HepG2 (cell line): ENCODE measurements around the gene IGF2. TPM values are rescaled to one million over a fixed set of nuclear protein-coding genes. Genes with fewer than 3 reads are reported as not detected.

ENCODE experiments used
- HBP1 ChIP-seq: IDR thresholded peaks from 2 replicates; pipeline ENCODE4 v1.6.1; 2016; ENCODE audit warnings: low read depth, control low read depth
- KLF12 ChIP-seq: sonication (generic); formaldehyde crosslinking; IDR thresholded peaks from 2 replicates; pipeline ENCODE4 v1.4.0; 2020; ENCODE audit warnings: missing genetic modification reagents, borderline replicate concordance
- MTF1 ChIP-seq: sonication (generic); formaldehyde crosslinking; IDR thresholded peaks from 2 replicates; pipeline ENCODE4 v1.5.0; 2020; ENCODE audit warnings: missing genetic modification reagents
- PHF21A ChIP-seq: sonication (generic); formaldehyde crosslinking; IDR thresholded peaks from 2 replicates; pipeline ENCODE4 v1.5.0; 2020; ENCODE audit warnings: mild to moderate bottlenecking, missing genetic modification reagents
- RFXAP ChIP-seq: sonication (generic); formaldehyde crosslinking; IDR thresholded peaks from 2 replicates; pipeline ENCODE4 v1.4.0; 2020; ENCODE audit warnings: missing genetic modification reagents, borderline replicate concordance
- SETDB1 ChIP-seq: sonication (generic); formaldehyde crosslinking; IDR thresholded peaks from 2 replicates; pipeline ENCODE4 v1.5.1; 2020; ENCODE audit warnings: missing genetic modification reagents, mild to moderate bottlenecking, borderline replicate concordance
- YY1 ChIP-seq: IDR thresholded peaks from 2 replicates; pipeline ENCODE4 v1.6.1; 2011; ENCODE audit warnings: low read length, low read depth, moderate library complexity, mild to moderate bottlenecking; ENCODE audit not compliant: insufficient read depth, insufficient replicate concordance
- ZFP91 ChIP-seq: sonication (generic); formaldehyde crosslinking; IDR thresholded peaks from 2 replicates; pipeline ENCODE4 v1.9.0; 2022; ENCODE audit warnings: missing genetic modification reagents, mild to moderate bottlenecking, borderline replicate concordance
- ZNF513 ChIP-seq: sonication (generic); formaldehyde crosslinking; conservative IDR thresholded peaks from 2 replicates; pipeline ENCODE4 v1.5.0; 2020; ENCODE audit warnings: missing genetic modification reagents
- ZNF546 ChIP-seq: sonication (generic); formaldehyde crosslinking; conservative IDR thresholded peaks from 2 replicates; pipeline ENCODE4 v1.8.1; 2023; ENCODE audit warnings: mild to moderate bottlenecking, missing genetic modification reagents
- ZNF770 ChIP-seq: sonication (generic); formaldehyde crosslinking; IDR thresholded peaks from 2 replicates; pipeline ENCODE4 v1.5.0; 2020; ENCODE audit warnings: mild to moderate bottlenecking, missing genetic modification reagents
- polyA plus RNA-seq, 8 experiments: library from polyadenylated mRNA; depleted of rRNA in 3 of 8; stranded (reverse) in 7 of 8; unstranded in 1 of 8; fragments of >200 nt; fragmentation: Illumina TruSeq in 4 of 8; extraction: Trizol in 4 of 8; gene quantifications; 2 replicates each; pipeline versions ENCODE4 v1.2.1 to v1.2.3, GENCODE V29; 2011 to 2016; ENCODE audit warnings: low read depth in 4 of 8, missing spikeins in 1 of 8, mixed read lengths in 1 of 8; ENCODE audit not compliant: insufficient read depth in 1 of 8
- total RNA-seq, 5 experiments: library from RNA; depleted of rRNA; stranded (reverse); fragments of >200 nt; fragmentation: Illumina TruSeq; extraction: Trizol; gene quantifications; 2 replicates each; pipeline ENCODE4 v1.2.3, GENCODE V29; 2016; ENCODE audit warnings: low read depth in 1 of 5

Gene IGF2
- total and polyA plus RNA-seq, 2 of the 13 experiments (the other 11 are each of a cell fraction or from before 2014, with no cell fraction given) = 79.1 to 254 TPM

- TF ChIP-seq HBP1 (CRISPR knock-in tag) (0 out of 2 replicates have a peak, but pooled peaks have one; percentile 1), PHF21A (CRISPR knock-in tag) (0 out of 2 replicates have a peak, but pooled peaks have one; percentile 41), ZNF546 (CRISPR knock-in tag) (0 out of 2 replicates have a peak, but pooled peaks have one; percentile 59), ZNF513 (CRISPR knock-in tag) (no peak), KLF12 (CRISPR knock-in tag) (no peak), YY1 (no peak), SETDB1 (CRISPR knock-in tag) (no peak), MTF1 (CRISPR knock-in tag) (no peak), ZFP91 (peak; percentile 64; the same call in 1 of the 2 replicates), ZNF770 (CRISPR knock-in tag) (peak; percentile 42; the same call in 1 of the 2 replicates), RFXAP (CRISPR knock-in tag) (no peak)
Measured at GRCh38 chr11:2136209-2136951, 2.8 kb downstream of the IGF2 start (continued).
